Erythroblast (primary cell): Measurements from ENCODE around the gene CBR3.

Experiments used
- DNase-seq, 2 experiments: peaks; one replicate each; lab custom pipeline; 2025; lab: John Stamatoyannopoulos, UW
- GATA1 ChIP-seq: IDR thresholded peaks from 2 replicates; pipeline ENCODE4 v1.6.1; 2011; ENCODE audit warnings: low read depth, mild to moderate bottlenecking, control low read depth, low read length, moderate library complexity
- POLR2A ChIP-seq: IDR thresholded peaks from 2 replicates; pipeline ENCODE4 v1.6.1; 2011; ENCODE audit warnings: mild to moderate bottlenecking, low read length

Gene CBR3

GRCh38 chr21:36104317-36105300, 30.3 kb upstream of the CBR3 start:
- TF ChIP-seq POLR2A (no peak), GATA1 (no peak)
- DNase-seq, result peak; percentile 28 to 35

GRCh38 chr21:36105327-36105842, 29.5 kb upstream of the CBR3 start:
- TF ChIP-seq GATA1 (no peak), POLR2A (no peak)
- DNase-seq, result no peak

- no peak for DNase-seq
- TF ChIP-seq POLR2A, result no peak
- TF ChIP-seq GATA1, result no peak
Observed at GRCh38 chr21:36109868-36110267, 25.0 kb upstream of the CBR3 start.

- TF ChIP-seq POLR2A (no peak), GATA1 (no peak)
- DNase-seq, result no peak
Observed at GRCh38 chr21:36111238-36111637, 23.6 kb upstream of the CBR3 start.

- TF ChIP-seq GATA1 (no peak), POLR2A (no peak)
- DNase-seq, result no peak
Observed at GRCh38 chr21:36113647-36114428, 21.0 kb upstream of the CBR3 start.

- TF ChIP-seq GATA1, result no peak
- no peak for TF ChIP-seq POLR2A
- DNase-seq, result no peak
Observed at GRCh38 chr21:36115138-36115730, 19.6 kb upstream of the CBR3 start.

- no peak for TF ChIP-seq POLR2A
- TF ChIP-seq GATA1, result no peak
- DNase-seq, result no peak
Observed at GRCh38 chr21:36117286-36117741, 17.6 kb upstream of the CBR3 start.

GRCh38 chr21:36120304-36120888, 14.5 kb upstream of the CBR3 start:
- TF ChIP-seq POLR2A (no peak), GATA1 (no peak)
- DNase-seq, result no peak

GRCh38 chr21:36122977-36123376, 11.9 kb upstream of the CBR3 start:
- DNase-seq, result peak in 1 of 2 experiments; percentile 20
- TF ChIP-seq POLR2A (no peak), GATA1 (no peak)

- DNase-seq, result no peak
- TF ChIP-seq GATA1, result no peak
Observed at GRCh38 chr21:36124395-36124794, 10.5 kb upstream of the CBR3 start.

- TF ChIP-seq GATA1 (no peak), POLR2A (no peak)
- DNase-seq, result peak; percentile 44 to 65
Observed at GRCh38 chr21:36125512-36126207, 9.2 kb upstream of the CBR3 start.

- no peak for DNase-seq
- TF ChIP-seq GATA1, result no peak
- no peak for TF ChIP-seq POLR2A
Observed at GRCh38 chr21:36126208-36126565, 8.7 kb upstream of the CBR3 start.
